Activated effector memory CD4-positive, alpha-beta T cell treated with anti-CD3 and anti-CD28 coated beads, Interleukin-2, amount 50 U/mL, for 16 hours (primary cell): ENCODE results near the gene SMIM33.
"Not testable (repeated sequence)": the region's sequence is repeated elsewhere in the genome, so short reads cannot be mapped to it uniquely, and the experiment has no call there.

ENCODE experiments used
- DNase-seq: peaks from one replicate; pipeline ENCODE4 v3.0.0-alpha.2; 2020

SMIM33 gene

DNA sequence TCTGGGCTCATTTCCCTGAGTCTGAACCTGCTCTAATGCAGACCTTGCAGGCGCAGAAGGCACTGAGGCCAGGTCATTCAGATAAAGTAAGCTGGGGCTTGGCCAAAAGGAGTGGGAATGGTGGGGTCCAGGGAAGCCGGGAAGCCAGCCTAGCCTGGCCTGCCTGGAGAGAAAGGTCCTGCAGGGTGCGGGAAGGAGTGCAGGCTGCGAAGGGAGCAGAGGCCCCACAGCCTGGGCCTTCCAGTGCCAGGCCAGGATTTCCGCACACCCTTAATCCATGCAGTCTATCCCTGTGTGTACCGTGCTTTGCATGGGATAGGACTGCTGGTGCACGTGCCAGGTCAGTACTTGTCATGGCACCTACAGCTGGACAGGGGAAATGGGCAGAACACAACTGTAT is 15.4 kb downstream of the SMIM33 start:
- no peak for DNase-seq

DNA sequence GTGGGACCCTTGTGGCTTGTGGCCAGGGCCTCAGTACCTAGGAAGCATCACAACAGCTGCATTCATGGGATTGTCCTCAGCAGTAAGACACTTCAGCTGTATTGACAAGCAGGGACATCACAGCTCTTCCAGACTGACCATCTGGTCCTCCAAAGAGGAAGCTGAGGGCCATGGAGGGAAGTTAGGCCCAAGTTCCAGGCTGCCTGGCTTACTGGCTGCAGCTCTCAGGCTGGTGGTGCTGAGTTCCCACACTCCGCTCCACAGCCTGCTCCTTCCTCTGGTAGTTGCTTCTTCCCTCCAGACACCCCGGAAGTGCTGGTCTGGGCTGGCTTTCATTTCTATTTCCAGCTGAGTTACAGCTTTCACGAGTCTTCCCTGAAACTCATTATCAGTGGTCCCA is 17.5 kb downstream of the SMIM33 start:
- no peak for DNase-seq

GRCh38 chr5:139492700-139493192 is 21.9 kb downstream of the SMIM33 start:
- DNase-seq: no peak

GRCh38 chr5:139494256-139494655 is 23.5 kb downstream of the SMIM33 start:
- no peak for DNase-seq

DNA sequence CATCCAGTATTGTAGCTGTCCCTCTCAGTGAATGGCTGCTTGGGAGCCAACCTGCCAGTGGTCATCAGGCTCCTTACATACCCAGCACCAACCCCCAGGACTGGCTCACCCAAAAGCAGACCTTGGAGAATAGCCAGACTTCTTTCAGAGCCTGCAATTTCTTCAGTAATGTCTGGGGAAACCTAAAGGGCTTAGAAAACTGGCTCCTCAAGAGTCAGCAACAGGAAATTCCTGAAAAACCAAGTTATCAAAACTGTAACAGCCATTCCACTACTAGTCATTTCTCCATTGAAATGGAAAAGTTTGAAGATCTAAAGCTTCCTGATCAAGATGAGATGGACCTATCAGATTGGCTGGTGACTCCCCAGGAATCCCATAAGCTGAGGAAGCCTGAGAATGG is 24.0 kb downstream of the SMIM33 start:
- no peak for DNase-seq

GRCh38 chr5:139495638-139496435 is 25.0 kb downstream of the SMIM33 start:
- DNase-seq: no peak

- DNase-seq: no peak
Measured at GRCh38 chr5:139501381-139501780, 30.6 kb downstream of the SMIM33 start.

- not testable (repeated sequence) for DNase-seq
Measured at GRCh38 chr5:139503036-139503817, 32.4 kb downstream of the SMIM33 start.

- not testable (repeated sequence) for DNase-seq
Measured at GRCh38 chr5:139503879-139504278, 33.1 kb downstream of the SMIM33 start.

DNA sequence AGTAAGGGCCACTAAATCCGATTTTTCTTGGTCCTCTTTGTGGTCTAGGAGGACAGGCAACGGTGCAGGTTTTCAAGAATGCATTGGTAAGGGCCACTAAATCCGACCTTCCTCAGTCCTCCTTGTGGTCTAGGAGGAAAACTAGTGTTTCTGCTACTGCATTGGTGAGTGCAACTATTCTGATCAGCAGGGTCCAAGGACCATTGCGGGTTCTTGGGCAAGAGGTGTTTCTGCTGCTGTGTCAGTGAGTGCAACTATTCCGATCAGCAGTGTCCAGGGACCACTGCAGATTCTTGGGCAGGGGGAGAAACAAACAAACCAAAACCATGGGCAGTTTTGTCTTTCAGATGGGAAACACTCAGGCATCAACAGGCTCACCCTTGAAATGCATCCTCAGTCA is 33.9 kb downstream of the SMIM33 start:
- not testable (repeated sequence) for DNase-seq

DNA sequence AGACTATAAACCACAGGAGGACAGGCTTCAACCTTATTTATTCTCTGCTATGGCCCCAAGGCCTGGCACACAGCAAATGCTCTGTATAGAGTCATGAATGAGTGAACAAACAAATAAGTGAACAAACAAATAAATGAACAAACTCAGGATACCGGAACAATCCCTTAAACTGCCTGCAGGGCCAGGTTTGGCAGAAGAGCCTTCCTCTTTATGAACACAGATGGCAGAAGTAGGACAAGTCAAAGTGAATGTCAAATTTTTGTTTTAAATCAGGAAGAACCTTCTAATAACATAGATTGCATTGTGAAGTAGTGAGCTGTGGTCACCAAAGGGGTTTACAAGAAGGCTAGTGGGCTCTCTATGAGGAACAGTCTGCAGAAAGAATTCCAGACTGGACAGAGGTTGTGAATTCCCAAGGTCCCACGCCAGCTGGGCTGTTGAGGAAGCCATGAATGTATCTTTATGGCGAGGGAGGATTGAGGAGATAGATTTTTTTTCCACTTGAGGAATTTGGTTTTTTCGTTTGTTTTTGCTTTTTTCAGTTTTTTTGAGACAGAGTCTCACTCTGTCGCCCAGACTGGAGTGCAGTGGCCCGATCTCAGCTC is 42.1 kb downstream of the SMIM33 start:
- DNase-seq: no peak

GRCh38 chr5:139513434-139513833 is 42.6 kb downstream of the SMIM33 start:
- peak; percentile 91 for DNase-seq

- no peak for DNase-seq
Measured at GRCh38 chr5:139513852-139514485, 43.2 kb downstream of the SMIM33 start.

DNA sequence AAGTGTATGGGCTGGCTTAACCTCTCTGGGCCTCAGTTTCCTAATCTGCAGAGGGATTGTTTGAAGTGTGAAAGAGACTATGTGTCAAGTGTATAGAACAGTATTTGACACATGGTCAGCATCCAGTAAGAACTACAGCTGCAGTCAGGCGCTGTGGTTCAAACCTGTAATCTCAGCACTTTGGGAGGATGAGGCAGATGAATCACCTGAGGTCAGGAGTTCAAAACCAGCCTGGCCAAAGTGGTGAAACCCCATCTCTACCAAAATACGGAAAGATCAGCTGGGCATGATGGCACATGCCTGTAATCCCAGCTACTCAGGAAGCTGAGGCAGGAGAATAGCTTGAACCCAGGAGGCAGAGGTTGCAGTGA is 43.7 kb downstream of the SMIM33 start:
- no peak for DNase-seq

DNA sequence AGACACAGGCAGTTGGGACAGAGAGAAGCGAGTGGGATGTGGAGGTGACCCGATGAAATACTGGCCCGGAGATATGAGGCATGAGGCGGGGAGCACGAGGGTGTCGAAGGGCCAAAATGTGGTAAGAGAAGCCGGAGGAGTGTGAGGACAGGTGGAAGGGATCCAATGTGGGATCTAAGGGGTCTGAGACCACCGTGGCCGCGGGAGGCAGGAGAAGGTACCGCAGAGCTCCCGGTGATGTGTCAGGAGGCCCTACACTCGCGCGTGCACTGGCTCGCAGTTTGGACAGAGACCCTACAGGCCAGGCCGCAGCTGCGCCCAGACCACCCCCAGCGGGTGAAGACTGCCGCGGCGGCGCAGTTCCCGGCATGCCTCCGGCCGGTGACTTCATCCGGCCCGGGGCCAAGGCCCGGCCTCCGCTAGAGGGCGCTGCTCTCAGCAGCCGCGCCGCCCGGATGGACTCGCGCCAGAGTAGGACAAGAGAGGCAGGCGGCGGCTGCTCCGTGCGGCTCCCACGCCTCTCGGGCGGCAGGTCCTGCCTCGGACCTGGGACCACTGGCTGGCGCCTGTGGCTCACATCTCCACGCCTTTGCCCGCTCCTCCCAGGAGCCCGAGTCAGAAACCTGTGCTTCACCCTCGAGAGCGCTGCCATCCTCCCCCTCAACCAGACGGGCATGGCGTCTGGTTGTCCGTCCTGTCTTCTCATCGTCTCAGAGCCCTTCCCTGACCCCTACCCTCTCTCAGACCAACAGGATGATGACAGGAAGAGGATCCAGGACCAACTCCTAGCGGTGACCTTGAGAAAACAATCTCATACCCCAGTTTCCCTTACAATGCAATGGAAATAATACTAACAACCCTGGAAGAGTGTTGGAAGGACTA is 47.1 kb downstream of the SMIM33 start:
- peak; percentile 96 for DNase-seq
